ENCODE data around the gene MAEA.

- no peak for TF ChIP-seq CTCF (IDR thresholded peaks at IDR 0.05)
- TF ChIP-seq EP300 (IDR thresholded peaks at IDR 0.05): no peak
Observed at GRCh38 chr4:1310796-1311631, 21.3 kb downstream of the MAEA start.

Measured in ovary (tissue), 3 donors.